Activated CD8-positive, alpha-beta T cell treated with anti-CD3 and anti-CD28 coated beads for 36 hours (primary cell): ENCODE measurements around the gene FMOD. TPM values are rescaled to one million over a fixed set of nuclear protein-coding genes. Genes with fewer than 3 reads are reported as not detected.

Experiments used
- ATAC-seq: fragments of 200-7000 bp; cut with Tn5 transposase; one replicate; pipeline ENCODE4 v1.10.0; 2021; ENCODE audit warnings: mild to moderate bottlenecking, moderate library complexity
- CTCF ChIA-PET: fragments of 350-600 bp; sonication (Branson Sonifier 250); formaldehyde crosslinking; loops from one replicate; lab custom pipeline; 2021; ENCODE audit warnings: antibody characterized with exemption; lab: Charles Lee
- POLR2A ChIA-PET: fragments of 350-600 bp; sonication (Branson Sonifier 250); formaldehyde crosslinking; loops from one replicate; lab custom pipeline; 2021; ENCODE audit warnings: antibody characterized with exemption; lab: Charles Lee
- DNase-seq: peaks from one replicate; pipeline ENCODE4 v3.0.0-alpha.2; 2020
- H3K27ac Mint-ChIP-seq: one replicate; pipeline ENCODE4 v1.8.0; 2021; ENCODE audit warnings: mild to moderate bottlenecking, mixed read lengths
- H3K27me3 Mint-ChIP-seq: one replicate; pipeline ENCODE4 v1.8.0; 2021; ENCODE audit warnings: mixed read lengths
- H3K36me3 Mint-ChIP-seq: one replicate; pipeline ENCODE4 v1.8.0; 2021; ENCODE audit warnings: low read depth, mixed read lengths
- H3K4me1 Mint-ChIP-seq: one replicate; pipeline ENCODE4 v1.8.0; 2021; ENCODE audit warnings: low read depth, mixed read lengths
- H3K4me3 Mint-ChIP-seq: one replicate; pipeline ENCODE4 v1.8.0; 2021; ENCODE audit warnings: mild to moderate bottlenecking, moderate library complexity, mixed read lengths
- H3K9me3 Mint-ChIP-seq: one replicate; pipeline ENCODE4 v1.8.0; 2021; ENCODE audit warnings: mixed read lengths
- intact Hi-C: fragments of 100-400 bp; cut with micrococcal nuclease; formaldehyde crosslinking; loops from one replicate; pipeline ENCODE4 v1.10.0; 2022
- total RNA-seq, 2 experiments: library from RNA; stranded (reverse); gene quantifications; one replicate each; pipeline ENCODE4 v1.2.3, GENCODE V29; 2021
- TF ChIP-seq, protein P1 (sequence below): fragments of 200-600 bp; IDR thresholded peaks from one replicate; pipeline ENCODE4 v1.8.0; 2022; ENCODE audit warnings: antibody characterized with exemption, mild to moderate bottlenecking

Gene FMOD
- total RNA-seq, 2 experiments from 2014 or later, result 1.4 to 2.4 TPM

DNA sequence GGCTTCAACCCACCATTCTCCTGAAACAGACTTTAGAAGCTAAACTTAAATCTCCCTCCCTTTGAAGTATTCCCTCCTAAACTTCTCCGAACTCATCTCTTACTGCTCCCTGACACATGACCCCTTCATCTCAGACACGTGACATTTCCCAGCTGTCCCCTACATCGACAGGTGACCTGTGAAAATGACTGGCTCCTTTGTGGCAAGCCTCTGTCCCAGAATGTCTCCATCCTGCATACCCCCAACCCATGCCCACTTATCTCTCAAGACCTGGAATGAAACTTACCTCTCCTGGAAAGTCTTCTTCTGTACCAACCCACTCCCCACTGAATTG lies 4.2 kb downstream of the FMOD start:
- TF ChIP-seq, protein P1, sequence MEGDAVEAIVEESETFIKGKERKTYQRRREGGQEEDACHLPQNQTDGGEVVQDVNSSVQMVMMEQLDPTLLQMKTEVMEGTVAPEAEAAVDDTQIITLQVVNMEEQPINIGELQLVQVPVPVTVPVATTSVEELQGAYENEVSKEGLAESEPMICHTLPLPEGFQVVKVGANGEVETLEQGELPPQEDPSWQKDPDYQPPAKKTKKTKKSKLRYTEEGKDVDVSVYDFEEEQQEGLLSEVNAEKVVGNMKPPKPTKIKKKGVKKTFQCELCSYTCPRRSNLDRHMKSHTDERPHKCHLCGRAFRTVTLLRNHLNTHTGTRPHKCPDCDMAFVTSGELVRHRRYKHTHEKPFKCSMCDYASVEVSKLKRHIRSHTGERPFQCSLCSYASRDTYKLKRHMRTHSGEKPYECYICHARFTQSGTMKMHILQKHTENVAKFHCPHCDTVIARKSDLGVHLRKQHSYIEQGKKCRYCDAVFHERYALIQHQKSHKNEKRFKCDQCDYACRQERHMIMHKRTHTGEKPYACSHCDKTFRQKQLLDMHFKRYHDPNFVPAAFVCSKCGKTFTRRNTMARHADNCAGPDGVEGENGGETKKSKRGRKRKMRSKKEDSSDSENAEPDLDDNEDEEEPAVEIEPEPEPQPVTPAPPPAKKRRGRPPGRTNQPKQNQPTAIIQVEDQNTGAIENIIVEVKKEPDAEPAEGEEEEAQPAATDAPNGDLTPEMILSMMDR, result no peak
- no peaks in the 10 kb centered on the region for H3K36me3 Mint-ChIP-seq
- POLR2A ChIA-PET, result interaction anchor here (1.8 kb wide), 1 partner anchor 76 kb away, joined by 5 read pairs; no protein-coding TSS in a partner anchor
- H3K4me3 Mint-ChIP-seq, result no peak overlapping the region
- peaks cover 10% of the 10 kb centered on the region for H3K4me1 Mint-ChIP-seq
- intact Hi-C loops, result loop anchor here (10.0 kb wide), 1 partner anchor 358 kb away; no protein-coding TSS in a partner anchor
- H3K9me3 Mint-ChIP-seq, result no peaks in the 10 kb centered on the region
- no peak for DNase-seq
- ATAC-seq, result no peak
- no peak overlapping the region for H3K27ac Mint-ChIP-seq
- peaks cover 10% of the 10 kb centered on the region for H3K27me3 Mint-ChIP-seq
- CTCF ChIA-PET, result interaction anchor here (0.8 to 24.8 kb wide), 8 partner anchors 9 to 152 kb away, joined by 3 to 1114 read pairs (median 4); partner anchors contain the start of gene FMOD

DNA sequence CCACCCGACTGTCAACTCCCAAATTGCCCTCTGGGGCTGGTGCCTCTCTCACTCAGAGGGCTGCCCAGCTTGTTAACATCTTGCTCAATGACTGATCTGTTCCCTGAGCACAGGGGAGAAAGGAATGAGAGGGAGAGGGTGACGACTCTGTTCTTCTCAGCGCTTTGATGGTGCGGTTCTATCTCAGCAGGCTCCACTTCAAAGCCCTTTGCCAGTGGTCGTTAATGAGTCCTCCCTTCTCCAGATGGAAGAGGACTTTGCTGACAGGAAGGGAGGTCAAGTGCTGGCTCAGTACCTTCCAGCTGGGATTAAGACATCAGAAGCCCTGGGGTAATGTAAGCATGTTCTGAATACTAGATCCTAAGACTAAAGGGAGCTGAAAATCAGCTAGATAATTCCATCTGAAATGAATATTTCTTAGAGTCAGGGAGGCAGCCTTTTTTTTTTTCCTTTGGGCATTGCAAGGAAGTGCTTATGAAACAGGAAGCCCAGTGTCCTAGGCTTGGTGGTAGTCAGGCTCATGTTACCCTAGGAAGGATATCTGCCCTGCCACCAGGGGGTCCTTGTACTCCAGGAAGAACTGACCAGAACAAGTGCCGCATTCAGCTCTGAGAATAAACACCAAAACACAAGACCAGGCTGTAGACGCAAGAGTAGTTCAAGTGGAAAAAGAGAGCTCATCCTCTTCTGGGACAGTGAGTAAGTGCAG lies 4.7 kb downstream of the FMOD start:
- intact Hi-C loops, result loop anchor here (10.0 kb wide), 1 partner anchor 359 kb away; no protein-coding TSS in a partner anchor
- no peaks in the 10 kb centered on the region for H3K9me3 Mint-ChIP-seq
- H3K4me1 Mint-ChIP-seq, result peaks cover 9% of the 10 kb centered on the region
- DNase-seq (no peak), ATAC-seq (no peak)
- POLR2A ChIA-PET, result interaction anchor here (1.8 kb wide), 1 partner anchor 75 kb away, joined by 5 read pairs; no protein-coding TSS in a partner anchor
- H3K4me3 Mint-ChIP-seq, result no peak overlapping the region
- TF ChIP-seq, protein P1, result no peak
- no peaks in the 10 kb centered on the region for H3K36me3 Mint-ChIP-seq
- CTCF ChIA-PET, result interaction anchor here (0.8 to 24.8 kb wide), 8 partner anchors 9 to 153 kb away, joined by 3 to 1114 read pairs (median 4); partner anchors contain the start of gene FMOD
- peaks cover 11% of the 10 kb centered on the region for H3K27me3 Mint-ChIP-seq
- no peak overlapping the region for H3K27ac Mint-ChIP-seq

DNA sequence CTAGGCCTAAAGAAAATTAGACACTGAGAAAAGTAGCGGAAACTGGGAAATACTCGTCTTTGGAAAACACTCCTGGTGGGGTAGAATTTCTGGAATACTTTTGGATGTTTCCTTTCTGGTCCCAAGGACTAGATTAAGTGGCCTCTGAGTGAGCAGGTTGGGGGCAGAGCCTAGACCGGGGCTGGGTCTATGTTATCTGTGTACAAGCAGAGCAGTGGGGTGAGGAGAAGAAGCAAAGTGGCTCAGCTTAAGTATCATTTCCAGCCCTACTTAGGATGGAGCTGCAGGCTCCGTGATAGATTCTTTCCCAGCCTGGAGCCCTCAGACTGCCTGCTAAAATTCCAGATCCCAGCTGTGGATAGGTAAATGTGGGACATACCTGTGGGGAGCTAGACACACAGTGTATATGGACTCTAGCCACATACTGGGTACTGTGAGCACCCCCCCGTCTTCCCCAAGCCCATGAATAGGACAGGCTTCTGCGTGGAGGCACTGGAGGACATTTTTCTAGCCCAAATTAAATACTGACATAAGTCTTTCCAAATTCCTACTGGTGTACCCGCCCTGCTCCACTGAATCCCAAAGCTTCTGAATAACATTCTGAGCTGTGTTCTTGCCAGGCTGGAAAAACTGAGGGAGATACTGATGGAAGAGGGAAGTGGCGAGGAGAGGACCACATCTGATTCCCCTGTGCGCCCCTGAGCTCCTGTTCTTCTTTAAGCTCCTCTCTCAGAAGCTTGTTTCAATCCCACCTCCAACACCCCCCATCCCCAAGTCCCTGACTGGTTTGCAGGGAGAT lies 6.8 kb downstream of the FMOD start:
- CTCF ChIA-PET, result interaction anchor here (1.0 to 24.8 kb wide), 14 partner anchors 9 to 299 kb away, joined by 3 to 1114 read pairs (median 6); partner anchors contain the start of genes BTG2 and FMOD
- Mint-ChIP-seq H3K27me3 (peaks cover 15% of the 10 kb centered on the region), H3K27ac (no peak overlapping the region), H3K4me3 (no peak overlapping the region), H3K36me3 (no peaks in the 10 kb centered on the region), H3K4me1 (peaks cover 3% of the 10 kb centered on the region), H3K9me3 (no peaks in the 10 kb centered on the region)
- no peak for DNase-seq
- POLR2A ChIA-PET, result interaction anchor here (0.9 to 1.1 kb wide), 2 partner anchors 77 to 144 kb away, joined by 3 read pairs; no protein-coding TSS in a partner anchor
- intact Hi-C loops, result loop anchor here (10.0 kb wide), 1 partner anchor 361 kb away; no protein-coding TSS in a partner anchor
- ATAC-seq, result no peak
- TF ChIP-seq, protein P1, result no peak

DNA sequence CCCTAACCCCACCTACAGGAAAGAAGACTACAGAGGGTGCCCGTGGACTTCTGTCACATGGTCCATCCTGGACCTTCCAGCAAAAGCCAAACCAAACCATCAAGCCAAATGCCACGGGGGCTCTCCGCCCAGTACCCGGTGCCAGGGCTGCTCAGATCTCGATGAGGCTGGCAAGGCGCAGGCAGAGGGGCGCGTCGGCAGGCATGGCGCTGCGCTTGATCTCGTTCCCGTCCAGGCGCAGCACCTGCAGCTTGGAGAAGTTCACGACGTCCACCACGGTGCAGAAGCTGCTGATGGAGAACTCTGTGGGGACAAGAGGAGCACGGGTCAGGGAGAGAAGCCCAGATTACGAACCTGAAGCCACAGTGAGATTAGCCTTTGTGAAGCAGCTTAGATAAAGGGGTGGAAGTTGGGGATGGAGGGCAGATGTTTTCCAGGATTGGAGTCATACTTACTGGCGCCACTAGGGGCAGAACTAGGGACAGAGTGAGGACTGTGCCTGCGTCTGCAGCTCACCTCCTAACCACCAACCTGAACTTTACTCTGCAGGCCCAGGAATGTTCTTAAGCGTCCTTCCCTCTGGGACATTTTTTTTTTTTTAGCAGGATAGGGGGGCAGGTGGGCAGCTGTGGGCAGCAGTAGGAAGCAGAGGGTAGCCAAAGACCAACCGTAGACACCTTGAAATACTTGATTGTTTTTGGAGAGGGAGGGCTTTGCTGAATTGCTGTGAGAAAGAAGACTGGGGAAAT lies 8.6 kb downstream of the FMOD start:
- intact Hi-C loops, result loop anchor here (10.0 kb wide), 1 partner anchor 362 kb away; no protein-coding TSS in a partner anchor
- POLR2A ChIA-PET, result interaction anchor here (1.1 to 1.2 kb wide), 2 partner anchors 16 to 146 kb away, joined by 3 read pairs; no protein-coding TSS in a partner anchor
- Mint-ChIP-seq H3K4me1 (peaks cover 9% of the 10 kb centered on the region), H3K27ac (no peak overlapping the region), H3K36me3 (no peaks in the 10 kb centered on the region), H3K9me3 (no peaks in the 10 kb centered on the region), H3K27me3 (peaks cover 11% of the 10 kb centered on the region), H3K4me3 (no peak overlapping the region)
- peak; percentile 50 for DNase-seq
- TF ChIP-seq, protein P1, result peak; percentile 82
- ATAC-seq, result peak; percentile 65
- CTCF ChIA-PET, result interaction anchor here (0.5 to 24.8 kb wide), 38 partner anchors 7 to 357 kb away, joined by 3 to 1114 read pairs (median 3); partner anchors contain the start of genes BTG2, FMOD and OPTC
